SU-DHL-6 (cell line): ENCODE measurements around the gene ITFG2.

Source experiments
- H2AFZ ChIP-seq: fragments of 200-600 bp; sonication (generic); 2 replicates; pipeline ENCODE4 v1.6.1; 2014; ENCODE audit warnings: low read depth, mild to moderate bottlenecking, moderate library complexity, mixed read lengths, antibody characterized with exemption, low read length; ENCODE audit not compliant: severe bottlenecking
- H3F3A ChIP-seq: fragments of 200-600 bp; shearing (Covaris generic); 2 replicates; pipeline ENCODE4 v1.6.0; 2016; ENCODE audit warnings: antibody characterized with exemption, mild to moderate bottlenecking; ENCODE audit not compliant: insufficient read depth
- H3K27ac ChIP-seq: fragments of 200-600 bp; sonication (generic); 2 replicates; pipeline ENCODE4 v1.5.1; 2016; ENCODE audit warnings: low read depth, mild to moderate bottlenecking, low read length, moderate library complexity, mixed read lengths
- H3K27me3 ChIP-seq: fragments of 200-600 bp; sonication (generic), shearing (Covaris generic); 2 replicates; pipeline ENCODE4 v1.6.0; 2014; ENCODE audit warnings: mild to moderate bottlenecking, low read length
- H3K36me3 ChIP-seq: fragments of 200-600 bp; sonication (generic); 2 replicates; pipeline ENCODE4 v1.6.1; 2014; ENCODE audit warnings: mild to moderate bottlenecking, low read length, mixed read lengths
- H3K4me2 ChIP-seq: fragments of 300-600, 200-600 bp; shearing (Covaris generic), sonication (generic); 2 replicates; pipeline ENCODE4 v1.6.0; 2014; ENCODE audit warnings: low read length, low read depth, mild to moderate bottlenecking; ENCODE audit not compliant: poor library complexity, severe bottlenecking
- H3K4me3 ChIP-seq: fragments of 200-600 bp; sonication (generic); 2 replicates; pipeline ENCODE4 v1.5.1; 2014; ENCODE audit warnings: antibody characterized with exemption, low read length, mild to moderate bottlenecking, mixed read lengths; ENCODE audit not compliant: insufficient read depth, poor library complexity, severe bottlenecking
- H3K79me2 ChIP-seq: fragments of 200-600 bp; sonication (generic); 2 replicates; pipeline ENCODE4 v1.6.1; 2014; ENCODE audit warnings: mild to moderate bottlenecking, low read length, moderate library complexity; ENCODE audit not compliant: insufficient read depth
- H3K9ac ChIP-seq: fragments of 200-600 bp; sonication (generic); 2 replicates; pipeline ENCODE4 v1.7.0; 2014; ENCODE audit warnings: mild to moderate bottlenecking, low read length
- H3K9me2 ChIP-seq: fragments of 200-600 bp; sonication (generic); replicated peaks from 2 replicates; pipeline ENCODE4 v1.6.1; 2014; ENCODE audit warnings: low read length; ENCODE audit not compliant: insufficient read depth
- H3K9me3 ChIP-seq: fragments of 200-600 bp; sonication (generic); 2 replicates; pipeline ENCODE4 v1.6.1; 2014; ENCODE audit warnings: low read length, mixed read lengths; ENCODE audit not compliant: insufficient read depth
- H4K20me1 ChIP-seq: fragments of 200-600 bp; sonication (generic); 2 replicates; pipeline ENCODE4 v1.6.1; 2014; ENCODE audit warnings: low read depth, mild to moderate bottlenecking, antibody characterized with exemption, low read length, moderate library complexity, mixed read lengths
- EZH2phosphoT487 ChIP-seq: fragments of 200-600 bp; sonication (generic), shearing (Covaris generic); conservative IDR thresholded peaks from 2 replicates; pipeline ENCODE4 v1.6.1; 2018; ENCODE audit warnings: mild to moderate bottlenecking, antibody characterized with exemption, low read length, moderate library complexity, mixed read lengths
- TF ChIP-seq, protein P1 (sequence below): fragments of 200-600 bp; sonication (generic); IDR thresholded peaks from one replicate; pipeline ENCODE4 v1.5.1; 2017; ENCODE audit warnings: antibody characterized with exemption, mild to moderate bottlenecking, low read length, moderate library complexity; ENCODE audit not compliant: insufficient read depth, poor library complexity, severe bottlenecking

The ITFG2 gene

DNA sequence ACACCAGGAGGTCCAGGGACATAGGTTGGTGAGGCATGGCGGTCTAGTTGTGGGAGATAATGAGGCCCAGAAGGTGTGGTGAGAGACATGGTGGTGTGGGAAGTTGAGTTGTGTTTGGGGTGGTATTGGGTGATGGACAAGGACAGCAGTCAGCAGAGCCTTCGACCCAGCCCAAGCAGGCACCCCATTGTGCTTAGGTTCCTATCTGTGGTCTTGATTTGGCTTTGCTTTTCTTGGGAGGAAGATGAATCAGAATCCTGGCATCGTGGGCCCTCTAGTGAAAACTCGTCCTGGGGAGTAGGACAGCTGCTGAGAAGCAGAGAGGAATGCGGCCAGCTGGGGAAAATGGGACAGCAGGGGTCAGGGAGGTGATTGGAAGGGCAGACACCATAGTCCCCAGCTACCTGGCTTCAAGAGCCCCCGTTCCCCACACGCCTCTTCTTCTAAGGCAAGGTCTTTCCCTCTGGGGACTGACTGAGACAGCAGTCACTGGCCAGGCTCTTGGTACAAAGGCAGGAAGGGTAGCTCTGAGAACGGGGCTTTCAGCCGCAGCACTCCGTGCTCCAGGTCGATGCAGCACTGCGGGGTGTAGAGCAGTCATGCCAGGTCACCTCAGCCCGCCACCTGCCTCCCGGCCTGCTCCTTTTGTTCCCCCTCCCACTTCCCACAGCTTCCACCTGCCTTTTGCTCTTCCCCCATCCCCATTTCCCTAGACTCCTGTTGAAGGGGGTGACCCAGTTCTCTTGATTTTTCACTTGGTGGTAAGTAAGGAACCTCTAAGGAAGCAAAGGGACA lies 14.4 kb downstream of the ITFG2 start:
- H3K36me3 ChIP-seq: no peaks in the 10 kb centered on the region
- no peaks in the 10 kb centered on the region for H3K27me3 ChIP-seq
- H3K9ac ChIP-seq: no peak overlapping the region
- no peak overlapping the region for H2AFZ ChIP-seq
- H3K4me2 ChIP-seq: no peak overlapping the region
- H3K9me2 ChIP-seq: no peaks in the 10 kb centered on the region
- H3F3A ChIP-seq: no peaks in the 10 kb centered on the region
- no peaks in the 10 kb centered on the region for H4K20me1 ChIP-seq
- TF ChIP-seq, protein P1, sequence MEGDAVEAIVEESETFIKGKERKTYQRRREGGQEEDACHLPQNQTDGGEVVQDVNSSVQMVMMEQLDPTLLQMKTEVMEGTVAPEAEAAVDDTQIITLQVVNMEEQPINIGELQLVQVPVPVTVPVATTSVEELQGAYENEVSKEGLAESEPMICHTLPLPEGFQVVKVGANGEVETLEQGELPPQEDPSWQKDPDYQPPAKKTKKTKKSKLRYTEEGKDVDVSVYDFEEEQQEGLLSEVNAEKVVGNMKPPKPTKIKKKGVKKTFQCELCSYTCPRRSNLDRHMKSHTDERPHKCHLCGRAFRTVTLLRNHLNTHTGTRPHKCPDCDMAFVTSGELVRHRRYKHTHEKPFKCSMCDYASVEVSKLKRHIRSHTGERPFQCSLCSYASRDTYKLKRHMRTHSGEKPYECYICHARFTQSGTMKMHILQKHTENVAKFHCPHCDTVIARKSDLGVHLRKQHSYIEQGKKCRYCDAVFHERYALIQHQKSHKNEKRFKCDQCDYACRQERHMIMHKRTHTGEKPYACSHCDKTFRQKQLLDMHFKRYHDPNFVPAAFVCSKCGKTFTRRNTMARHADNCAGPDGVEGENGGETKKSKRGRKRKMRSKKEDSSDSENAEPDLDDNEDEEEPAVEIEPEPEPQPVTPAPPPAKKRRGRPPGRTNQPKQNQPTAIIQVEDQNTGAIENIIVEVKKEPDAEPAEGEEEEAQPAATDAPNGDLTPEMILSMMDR: no peak
- TF ChIP-seq EZH2phosphoT487: no peak
- no peak overlapping the region for H3K27ac ChIP-seq
- H3K9me3 ChIP-seq: no peaks in the 10 kb centered on the region
- no peaks in the 10 kb centered on the region for H3K79me2 ChIP-seq
- no peak overlapping the region for H3K4me3 ChIP-seq

DNA sequence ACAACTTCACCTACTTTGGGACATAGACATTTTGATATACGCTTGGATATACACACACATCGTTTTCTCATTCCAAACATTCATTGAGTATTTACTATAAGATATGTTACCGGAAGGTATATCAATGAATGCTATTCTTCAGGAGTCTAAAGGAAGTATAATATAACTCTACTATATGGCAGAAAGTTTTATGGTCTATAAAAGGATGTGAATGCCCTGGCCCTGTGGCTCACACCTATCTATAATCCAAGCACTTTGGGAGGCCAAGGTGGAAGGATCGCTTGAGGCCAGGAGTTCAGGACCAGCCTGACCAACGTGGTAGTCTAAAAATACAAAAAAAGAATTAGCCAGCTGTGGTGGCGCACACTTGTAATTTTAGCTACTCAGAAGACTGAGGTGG lies 16.8 kb downstream of the ITFG2 start:
- TF ChIP-seq EZH2phosphoT487: no peak
- TF ChIP-seq, protein P1: no peak
- Histone ChIP-seq H3K36me3 (no peaks in the 10 kb centered on the region), H3K79me2 (no peaks in the 10 kb centered on the region), H3K4me2 (no peak overlapping the region), H3K9me2 (no peaks in the 10 kb centered on the region), H3K27me3 (no peaks in the 10 kb centered on the region), H3K9ac (no peak overlapping the region), H3K4me3 (no peak overlapping the region), H2AFZ (no peak overlapping the region), H4K20me1 (no peaks in the 10 kb centered on the region), H3K9me3 (no peaks in the 10 kb centered on the region), H3F3A (no peaks in the 10 kb centered on the region), H3K27ac (no peak overlapping the region)

DNA sequence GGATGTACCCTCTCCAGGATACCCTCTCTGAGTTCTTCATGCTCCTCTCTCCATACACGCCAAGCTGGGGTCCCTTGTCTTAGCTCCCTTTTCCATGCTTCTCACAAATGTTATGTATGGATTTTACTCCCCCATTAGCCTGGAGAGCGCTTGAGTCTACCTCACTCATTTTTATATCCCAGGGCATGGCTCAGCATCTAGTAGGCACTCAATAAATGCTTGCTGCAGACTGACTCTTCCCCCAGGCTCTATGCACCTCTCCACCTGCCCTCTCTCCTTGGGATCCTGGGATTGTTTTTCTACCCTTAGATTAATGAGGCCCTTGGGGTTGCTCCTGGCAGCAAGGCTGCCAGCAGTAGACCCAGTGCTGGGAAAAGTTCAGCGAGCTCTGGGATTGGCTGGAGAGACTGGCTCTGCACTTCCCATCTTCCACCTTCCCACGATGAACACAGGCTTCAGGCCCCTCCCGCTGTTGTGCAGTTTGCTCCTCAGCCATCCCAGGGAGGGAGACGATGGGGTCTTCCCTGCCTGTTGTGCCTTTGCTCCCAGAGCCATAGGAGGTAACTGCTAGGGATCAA lies 20.2 kb downstream of the ITFG2 start:
- Histone ChIP-seq H3K4me3 (no peak overlapping the region), H3K9me2 (no peaks in the 10 kb centered on the region), H3K9ac (no peak overlapping the region), H3K27ac (no peak overlapping the region), H2AFZ (no peak overlapping the region), H3K27me3 (no peaks in the 10 kb centered on the region), H3K9me3 (no peaks in the 10 kb centered on the region), H3F3A (no peaks in the 10 kb centered on the region), H3K79me2 (no peaks in the 10 kb centered on the region), H3K4me2 (no peak overlapping the region), H3K36me3 (no peaks in the 10 kb centered on the region), H4K20me1 (no peaks in the 10 kb centered on the region)
- TF ChIP-seq EZH2phosphoT487: no peak
- TF ChIP-seq, protein P1: no peak
